Large intestine (tissue), 3 donors: Measurements from ENCODE around the gene RYR2. TPM values are rescaled to one million over a fixed set of nuclear protein-coding genes. Genes with fewer than 3 reads are reported as not detected.
A peak's percentile ranks its signal among the peaks of the same experiment; 100 is the strongest.

ENCODE experiments used
- DNase-seq, 2 donors: peaks; one replicate each; pipeline versions ENCODE4 v3.0.0 to v3.0.0-alpha.2; 2013
- H3K27ac ChIP-seq: one replicate; pipeline ENCODE4 v1.5.1; 2013; ENCODE audit warnings: low read length
- H3K27me3 ChIP-seq: 2 replicates; pipeline ENCODE4 v1.6.1; 2013; ENCODE audit warnings: low read length; ENCODE audit not compliant: control insufficient read depth, insufficient read depth
- H3K36me3 ChIP-seq: 2 replicates; pipeline ENCODE4 v1.6.1; 2013; ENCODE audit warnings: low read length; ENCODE audit not compliant: control insufficient read depth, insufficient read depth
- H3K4me1 ChIP-seq: one replicate; pipeline ENCODE4 v1.6.1; 2013; ENCODE audit warnings: low read length; ENCODE audit not compliant: control insufficient read depth, insufficient read depth
- H3K4me3 ChIP-seq: one replicate; pipeline ENCODE4 v1.5.1; 2013; ENCODE audit warnings: low read length
- H3K9me3 ChIP-seq: one replicate; pipeline ENCODE4 v1.6.1; 2013; ENCODE audit warnings: mild to moderate bottlenecking, low read depth, low read length, moderate library complexity; ENCODE audit not compliant: control insufficient read depth
- WGBS: methylation state at CpG from one replicate; pipeline ENCODE4 v1.1.5; 2013; ENCODE audit warnings: low lambda C conversion rate; ENCODE audit not compliant: insufficient coverage; 5-methylcytosine and 5-hydroxymethylcytosine counted together
- polyA plus RNA-seq: library from polyadenylated mRNA; unstranded; fragments of 120-200 nt; gene quantifications from one replicate; pipeline ENCODE4 v1.2.1, GENCODE V29; 2013

Gene RYR2
- polyA plus RNA-seq, 1 donor = 4.3 TPM

DNA sequence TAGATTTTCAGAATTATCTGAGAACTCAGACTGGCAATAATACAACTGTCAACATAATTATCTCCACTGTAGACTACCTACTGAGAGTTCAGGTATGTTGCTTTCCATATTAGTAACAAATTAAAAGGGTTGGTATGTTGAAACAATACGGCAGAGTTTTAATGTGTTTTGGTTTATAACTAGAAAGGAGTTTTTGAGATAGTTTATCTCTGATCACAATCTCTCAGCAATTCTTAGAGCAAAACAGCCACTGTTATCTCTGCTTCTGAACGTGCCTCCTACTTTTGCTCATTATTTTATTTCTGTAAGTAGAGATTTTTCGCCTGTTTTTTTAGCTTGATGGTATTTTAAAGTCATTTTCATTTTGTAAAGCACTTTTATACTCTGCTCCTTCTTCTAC, 730.0 kb downstream of the RYR2 start:
- Histone ChIP-seq H3K4me3 (no peak overlapping the region), H3K4me1 (peaks cover 2% of the 10 kb centered on the region), H3K27ac (no peak overlapping the region), H3K9me3 (no peaks in the 10 kb centered on the region), H3K36me3 (no peaks in the 10 kb centered on the region), H3K27me3 (no peaks in the 10 kb centered on the region)
- no peak for DNase-seq
- WGBS = 40% methylated on average over 2 of the region's 3 CpGs

DNA sequence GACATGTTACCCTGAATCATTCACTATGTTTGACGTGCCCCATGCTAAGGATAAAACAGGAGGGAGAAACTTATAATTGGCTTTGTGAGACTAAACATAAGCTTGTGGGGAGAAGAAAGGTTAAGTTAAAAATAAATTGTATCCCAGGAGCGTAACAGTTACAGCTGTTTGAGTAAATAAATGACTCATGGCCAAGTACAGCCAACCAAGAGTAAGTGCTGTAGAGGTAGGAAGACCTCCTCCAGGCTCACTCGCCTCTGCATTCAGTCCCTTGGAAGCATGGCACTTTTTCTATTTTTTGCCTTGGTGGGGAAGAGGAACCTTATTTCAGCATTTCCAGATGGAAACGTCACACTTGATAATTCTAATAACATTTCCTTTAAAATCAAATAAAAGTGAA, 732.3 kb downstream of the RYR2 start:
- peaks cover 2% of the 10 kb centered on the region for H3K4me1 ChIP-seq
- 90% methylated on average over 2 of the region's 4 CpGs for WGBS
- H3K9me3 ChIP-seq = no peaks in the 10 kb centered on the region
- H3K27ac ChIP-seq = no peak overlapping the region
- no peaks in the 10 kb centered on the region for H3K27me3 ChIP-seq
- no peak for DNase-seq
- H3K4me3 ChIP-seq = no peak overlapping the region
- H3K36me3 ChIP-seq = no peaks in the 10 kb centered on the region

DNA sequence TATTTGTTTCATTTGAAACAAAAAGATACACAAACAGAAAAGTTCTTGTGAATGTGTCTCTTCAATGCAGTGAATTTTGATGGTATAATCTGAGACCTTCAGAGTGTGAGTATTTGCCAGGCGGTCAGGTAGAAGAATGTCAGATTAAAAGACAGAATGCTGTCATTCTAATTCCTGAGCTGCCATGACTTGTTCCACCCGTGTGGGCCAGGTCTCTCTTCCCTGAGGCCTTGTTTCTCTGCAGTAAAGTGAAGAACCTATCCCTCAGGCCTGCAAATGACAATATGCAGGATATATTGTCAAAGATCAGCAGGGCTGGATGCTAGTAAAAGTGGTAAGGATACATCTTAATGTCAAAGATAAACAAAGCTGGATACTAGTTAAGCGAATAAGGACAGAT, 737.4 kb downstream of the RYR2 start:
- no peak overlapping the region for H3K27ac ChIP-seq
- no peaks in the 10 kb centered on the region for H3K27me3 ChIP-seq
- H3K9me3 ChIP-seq = no peaks in the 10 kb centered on the region
- WGBS = 83% methylated on average over 1 of the region's 3 CpGs
- no peak overlapping the region for H3K4me3 ChIP-seq
- no peak for DNase-seq
- H3K4me1 ChIP-seq = no peaks in the 10 kb centered on the region
- H3K36me3 ChIP-seq = no peaks in the 10 kb centered on the region

GRCh38 chr1:237786066-237786719, 744.2 kb downstream of the RYR2 start:
- no peaks in the 10 kb centered on the region for H3K9me3 ChIP-seq
- 100% methylated on average over 3 of the region's 11 CpGs for WGBS
- H3K27me3 ChIP-seq = no peaks in the 10 kb centered on the region
- H3K27ac ChIP-seq = no peak overlapping the region
- DNase-seq = no peak
- H3K4me1 ChIP-seq = no peaks in the 10 kb centered on the region
- no peak overlapping the region for H3K4me3 ChIP-seq
- H3K36me3 ChIP-seq = no peaks in the 10 kb centered on the region

- no peaks in the 10 kb centered on the region for H3K27me3 ChIP-seq
- no peaks in the 10 kb centered on the region for H3K4me1 ChIP-seq
- no peaks in the 10 kb centered on the region for H3K36me3 ChIP-seq
- H3K9me3 ChIP-seq = no peaks in the 10 kb centered on the region
- WGBS = 85% methylated on average over 2 of the region's 3 CpGs
- no peak for DNase-seq
- H3K4me3 ChIP-seq = no peak overlapping the region
- no peak overlapping the region for H3K27ac ChIP-seq
These were observed 746.1 kb downstream of the RYR2 start for GRCh38 chr1:237788069-237788468.

- no peak overlapping the region for H3K4me3 ChIP-seq
- H3K27ac ChIP-seq = no peak overlapping the region
- DNase-seq = peak; percentile 7 to 16
These were observed 747.6 kb downstream of the RYR2 start for GRCh38 chr1:237789619-237790018.

DNA sequence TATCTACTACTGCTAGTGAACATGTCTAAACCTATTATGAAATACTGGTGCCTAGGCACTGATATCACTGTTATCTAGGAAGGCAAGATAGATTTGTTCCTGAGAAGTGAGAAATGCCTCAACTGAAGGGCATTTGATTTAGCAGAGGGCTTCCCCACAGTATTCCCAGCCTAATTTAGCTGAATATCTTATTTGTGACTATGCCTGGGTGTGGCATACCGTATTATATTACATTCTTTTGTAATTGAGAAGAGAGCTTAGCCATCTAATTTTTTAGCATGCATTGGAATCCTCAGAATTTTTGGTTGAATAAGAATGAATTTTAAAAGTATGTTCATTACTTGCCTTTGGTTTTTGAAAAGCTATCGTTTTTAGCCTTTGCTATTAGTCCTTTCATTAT, 749.6 kb downstream of the RYR2 start:
- no peaks in the 10 kb centered on the region for H3K4me1 ChIP-seq
- no peaks in the 10 kb centered on the region for H3K36me3 ChIP-seq
- H3K9me3 ChIP-seq = no peaks in the 10 kb centered on the region
- H3K4me3 ChIP-seq = no peak overlapping the region
- DNase-seq = no peak
- WGBS = no CpG with 5 or more reads among the region's 2 CpGs
- no peaks in the 10 kb centered on the region for H3K27me3 ChIP-seq
- no peak overlapping the region for H3K27ac ChIP-seq

More at GRCh38 chr1:237789619-237790018, 747.6 kb downstream of the RYR2 start:
- H3K27me3 ChIP-seq = no peaks in the 10 kb centered on the region
- no peaks in the 10 kb centered on the region for H3K9me3 ChIP-seq
- no CpG with 5 or more reads among the region's 5 CpGs for WGBS
- H3K4me1 ChIP-seq = no peaks in the 10 kb centered on the region
- no peaks in the 10 kb centered on the region for H3K36me3 ChIP-seq

- no peaks in the 10 kb centered on the region for H3K36me3 ChIP-seq
- WGBS = no CpG with 5 or more reads among the region's 7 CpGs
- H3K4me3 ChIP-seq = no peak overlapping the region
- no peak for DNase-seq
- no peaks in the 10 kb centered on the region for H3K9me3 ChIP-seq
- H3K27ac ChIP-seq = no peak overlapping the region
- no peaks in the 10 kb centered on the region for H3K27me3 ChIP-seq
- no peaks in the 10 kb centered on the region for H3K4me1 ChIP-seq
These were observed 750.2 kb downstream of the RYR2 start for GRCh38 chr1:237792149-237792548.

GRCh38 chr1:237792726-237793125, 750.7 kb downstream of the RYR2 start:
- H3K9me3 ChIP-seq = no peaks in the 10 kb centered on the region
- no peak overlapping the region for H3K27ac ChIP-seq
- no peaks in the 10 kb centered on the region for H3K4me1 ChIP-seq
- H3K27me3 ChIP-seq = no peaks in the 10 kb centered on the region
- no CpG with 5 or more reads among the region's 1 CpG for WGBS
- peak in 1 of 2 donors; percentile 23 for DNase-seq
- H3K4me3 ChIP-seq = no peak overlapping the region
- H3K36me3 ChIP-seq = no peaks in the 10 kb centered on the region

GRCh38 chr1:237794071-237794470, 752.1 kb downstream of the RYR2 start:
- no peaks in the 10 kb centered on the region for H3K4me1 ChIP-seq
- H3K27me3 ChIP-seq = no peaks in the 10 kb centered on the region
- no peak overlapping the region for H3K27ac ChIP-seq
- H3K4me3 ChIP-seq = no peak overlapping the region
- H3K36me3 ChIP-seq = no peaks in the 10 kb centered on the region
- 8% methylated on average over 2 of the region's 3 CpGs for WGBS
- peak; percentile 6 to 49 for DNase-seq
- no peaks in the 10 kb centered on the region for H3K9me3 ChIP-seq

GRCh38 chr1:237795558-237795957, 753.6 kb downstream of the RYR2 start:
- no peaks in the 10 kb centered on the region for H3K27me3 ChIP-seq
- H3K4me3 ChIP-seq = no peak overlapping the region
- WGBS = no CpG with 5 or more reads among the region's 13 CpGs
- H3K9me3 ChIP-seq = no peaks in the 10 kb centered on the region
- H3K27ac ChIP-seq = no peak overlapping the region
- no peak for DNase-seq
- no peaks in the 10 kb centered on the region for H3K4me1 ChIP-seq
- no peaks in the 10 kb centered on the region for H3K36me3 ChIP-seq
